Hepatocyte (in vitro differentiated cells): ENCODE results near the gene CREB5.

Experiments used
- EZH2 ChIP-seq: fragments of 200-600 bp; sonication (generic); IDR thresholded peaks from 2 replicates; pipeline ENCODE4 v1.6.1; 2016; ENCODE audit warnings: antibody characterized with exemption, mild to moderate bottlenecking, borderline replicate concordance
- EZH2phosphoT487 ChIP-seq: fragments of 200-600 bp; sonication (generic); IDR thresholded peaks from one replicate; pipeline ENCODE4 v1.6.1; 2018; ENCODE audit warnings: antibody characterized with exemption, mild to moderate bottlenecking, low read depth, moderate library complexity; ENCODE audit not compliant: unreplicated experiment, severe bottlenecking
- TF ChIP-seq, protein P1 (sequence below): fragments of 200-600 bp; sonication (generic); IDR thresholded peaks from 2 replicates; pipeline ENCODE4 v1.5.1; 2016; ENCODE audit warnings: antibody characterized with exemption, mild to moderate bottlenecking; ENCODE audit not compliant: poor library complexity

DNA sequence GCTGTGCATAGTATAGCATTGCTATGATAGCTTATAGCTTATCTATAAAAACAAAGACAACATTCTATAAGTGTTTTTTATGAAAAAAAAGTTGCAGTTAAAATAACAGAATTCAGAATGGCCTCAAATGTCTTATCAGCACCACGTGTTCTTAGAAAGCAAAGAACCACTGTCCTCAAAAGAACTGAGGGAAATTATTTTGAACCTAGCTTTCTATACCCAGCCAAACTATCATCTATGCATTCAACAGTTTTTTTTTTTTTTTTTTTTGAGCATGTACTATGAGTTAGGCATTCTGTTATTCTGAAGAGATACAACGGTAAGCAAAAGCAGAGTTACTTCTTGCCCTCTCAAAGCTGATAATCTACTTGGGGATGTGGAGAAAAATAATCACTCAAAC, 247.8 kb downstream of the CREB5 start:
- TF ChIP-seq, protein P1, sequence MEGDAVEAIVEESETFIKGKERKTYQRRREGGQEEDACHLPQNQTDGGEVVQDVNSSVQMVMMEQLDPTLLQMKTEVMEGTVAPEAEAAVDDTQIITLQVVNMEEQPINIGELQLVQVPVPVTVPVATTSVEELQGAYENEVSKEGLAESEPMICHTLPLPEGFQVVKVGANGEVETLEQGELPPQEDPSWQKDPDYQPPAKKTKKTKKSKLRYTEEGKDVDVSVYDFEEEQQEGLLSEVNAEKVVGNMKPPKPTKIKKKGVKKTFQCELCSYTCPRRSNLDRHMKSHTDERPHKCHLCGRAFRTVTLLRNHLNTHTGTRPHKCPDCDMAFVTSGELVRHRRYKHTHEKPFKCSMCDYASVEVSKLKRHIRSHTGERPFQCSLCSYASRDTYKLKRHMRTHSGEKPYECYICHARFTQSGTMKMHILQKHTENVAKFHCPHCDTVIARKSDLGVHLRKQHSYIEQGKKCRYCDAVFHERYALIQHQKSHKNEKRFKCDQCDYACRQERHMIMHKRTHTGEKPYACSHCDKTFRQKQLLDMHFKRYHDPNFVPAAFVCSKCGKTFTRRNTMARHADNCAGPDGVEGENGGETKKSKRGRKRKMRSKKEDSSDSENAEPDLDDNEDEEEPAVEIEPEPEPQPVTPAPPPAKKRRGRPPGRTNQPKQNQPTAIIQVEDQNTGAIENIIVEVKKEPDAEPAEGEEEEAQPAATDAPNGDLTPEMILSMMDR, result no peak
- no peak for TF ChIP-seq EZH2phosphoT487
- no peak for TF ChIP-seq EZH2
